NCI-H524 (cell line): ENCODE results near the gene AKT3.
"Not testable (repeated sequence)": the region's sequence is repeated elsewhere in the genome, so short reads cannot be mapped to it uniquely, and the experiment has no call there.

Experiments used
- DNase-seq, 2 experiments: peaks; one replicate each; lab custom pipeline; 2025; lab: John Stamatoyannopoulos, UW

The AKT3 gene

GRCh38 chr1:243850202-243850451, at the start of gene AKT3:
Gene AKT3 (minus strand): TSS chr1:243850243. CDS start chr1:243843170, 7,073 bp downstream.
- DNase-seq, result peak; percentile 58 to 78

GRCh38 chr1:243898278-243898677, 48.2 kb upstream of the AKT3 start:
- no peak for DNase-seq

- no peak for DNase-seq
Observed at GRCh38 chr1:243896313-243896712, 46.3 kb upstream of the AKT3 start.

DNA sequence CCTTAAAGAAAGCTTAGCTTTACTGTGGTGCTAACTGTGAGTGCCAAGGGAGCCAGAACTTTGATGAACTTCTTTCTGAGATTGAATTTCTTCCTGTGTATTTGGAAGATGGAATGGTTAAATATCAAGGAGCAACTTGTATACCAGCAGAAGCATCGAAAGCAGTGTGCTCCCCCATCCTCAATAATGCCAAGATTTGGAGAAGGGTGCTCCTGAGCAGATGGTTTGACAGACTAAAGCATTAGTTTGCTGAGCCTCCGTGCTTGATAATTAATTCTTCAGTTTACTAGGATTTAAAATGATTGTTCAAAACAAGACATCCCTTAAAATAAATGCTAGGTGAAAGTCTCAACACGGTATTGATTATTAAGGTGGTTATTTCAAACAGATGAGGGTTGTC, 42.4 kb upstream of the AKT3 start:
- peak; percentile 45 to 54 for DNase-seq

- peak in 1 of 2 experiments; percentile 30 for DNase-seq
Observed at GRCh38 chr1:243890576-243890975, 40.5 kb upstream of the AKT3 start.

- no peak for DNase-seq
Observed at GRCh38 chr1:243885806-243886205, 35.8 kb upstream of the AKT3 start.

DNA sequence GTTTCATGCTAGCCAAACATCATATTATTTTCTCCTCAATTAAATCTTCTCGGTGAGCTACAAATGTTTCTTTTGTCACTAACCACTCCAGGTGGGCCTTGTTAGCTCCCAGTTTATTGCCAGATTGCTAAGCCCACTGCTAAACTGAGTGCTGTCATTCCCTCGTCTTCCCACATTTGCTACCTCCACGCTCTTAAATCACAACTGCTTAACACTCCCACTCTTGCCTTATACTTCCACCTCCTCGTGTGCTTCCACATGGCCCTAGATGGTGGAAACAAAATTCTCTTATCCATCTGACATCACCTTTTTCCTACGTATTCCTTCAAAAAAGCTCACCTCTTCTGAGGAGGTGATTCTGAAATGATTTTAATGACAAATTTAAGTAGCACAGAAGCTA, 34.6 kb upstream of the AKT3 start:
- no peak for DNase-seq

GRCh38 chr1:243883551-243883950, 33.5 kb upstream of the AKT3 start:
- DNase-seq, result no peak

DNA sequence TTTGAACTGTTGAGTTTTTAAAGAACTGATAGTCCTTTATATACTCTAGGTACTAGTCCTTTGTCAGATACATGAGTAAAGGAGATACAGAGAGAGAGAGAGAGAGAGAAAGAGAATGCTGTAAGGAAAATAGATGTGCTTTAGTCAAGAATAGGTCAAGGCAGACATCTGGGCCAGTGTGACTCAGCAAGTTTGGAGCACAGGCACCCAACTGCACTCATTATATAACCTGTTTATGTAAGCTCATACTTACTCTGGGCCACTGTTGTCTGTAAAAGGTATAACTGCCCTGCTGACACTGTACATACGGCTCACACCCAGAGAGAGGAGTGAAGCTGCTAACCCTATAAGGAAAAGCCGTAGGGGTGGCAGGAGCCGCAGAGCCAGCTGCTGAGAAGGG, 32.2 kb upstream of the AKT3 start:
- DNase-seq, result no peak

DNA sequence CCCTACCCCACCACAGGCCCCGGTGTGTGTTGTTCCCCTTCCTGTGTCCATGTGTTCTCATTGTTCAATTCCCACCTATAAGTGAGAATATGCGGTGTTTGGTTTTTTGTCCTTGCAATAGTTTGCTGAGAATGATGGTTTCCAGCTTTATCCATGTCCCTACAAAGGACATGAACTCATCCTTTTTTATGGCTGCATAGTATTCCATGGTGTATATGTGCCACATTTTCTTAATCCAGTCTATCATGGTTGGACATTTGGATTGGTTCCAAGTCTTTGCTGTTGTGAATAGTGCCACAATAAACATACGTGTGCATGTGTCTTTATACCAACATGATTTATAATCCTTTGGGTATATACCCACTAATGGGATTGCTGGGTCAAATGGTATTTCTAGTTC, 27.0 kb upstream of the AKT3 start:
- DNase-seq, result not testable (repeated sequence)

- DNase-seq, result no peak
Observed at GRCh38 chr1:243855616-243856318, 5.7 kb upstream of the AKT3 start.

DNA sequence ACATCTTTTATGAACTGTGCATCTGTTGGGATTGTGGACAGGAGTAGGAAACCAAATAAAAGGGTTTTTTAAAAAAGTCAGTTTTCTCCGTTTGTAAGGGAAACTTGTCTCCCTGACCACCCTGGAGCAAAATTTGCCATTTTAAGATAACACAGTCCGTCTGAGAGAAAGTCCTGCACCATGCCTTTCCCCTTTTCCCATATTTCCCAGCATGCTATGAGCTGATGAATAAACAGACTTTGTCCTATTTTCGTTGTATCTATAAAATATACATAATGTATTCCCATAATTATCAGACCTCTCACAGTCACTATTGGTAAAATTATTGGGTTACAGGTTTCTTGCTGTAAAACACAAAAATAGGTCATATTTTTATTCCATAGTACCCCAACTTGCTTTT, 1.7 kb upstream of the AKT3 start:
- DNase-seq, result no peak

DNA sequence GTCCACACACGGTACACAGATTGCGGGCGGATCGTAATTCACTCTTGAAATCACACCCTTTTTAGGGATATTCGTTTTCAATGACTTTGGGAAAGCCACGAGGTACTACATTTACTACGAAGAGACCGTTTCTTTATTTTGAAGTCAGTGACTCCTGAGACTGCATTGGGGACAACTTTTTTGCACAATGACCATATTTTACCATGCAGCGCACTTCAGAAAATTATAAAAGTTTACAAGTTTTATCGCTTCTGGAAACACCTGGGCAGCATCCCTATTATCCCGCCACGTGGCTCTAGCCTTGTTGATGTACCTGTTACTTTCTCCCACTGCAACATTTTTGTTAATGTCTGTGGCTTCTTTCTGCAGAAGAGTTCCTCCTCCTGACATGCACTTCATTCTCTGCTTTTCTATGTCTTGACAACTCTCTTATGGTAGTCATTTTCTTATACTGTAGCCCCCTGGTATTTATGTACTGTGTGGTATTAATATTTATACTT, 1.3 kb upstream of the AKT3 start:
- DNase-seq, result no peak

- DNase-seq, result peak; percentile 73 to 87
Observed at GRCh38 chr1:243850452-243851256, 611 bp upstream of the AKT3 start.

DNA sequence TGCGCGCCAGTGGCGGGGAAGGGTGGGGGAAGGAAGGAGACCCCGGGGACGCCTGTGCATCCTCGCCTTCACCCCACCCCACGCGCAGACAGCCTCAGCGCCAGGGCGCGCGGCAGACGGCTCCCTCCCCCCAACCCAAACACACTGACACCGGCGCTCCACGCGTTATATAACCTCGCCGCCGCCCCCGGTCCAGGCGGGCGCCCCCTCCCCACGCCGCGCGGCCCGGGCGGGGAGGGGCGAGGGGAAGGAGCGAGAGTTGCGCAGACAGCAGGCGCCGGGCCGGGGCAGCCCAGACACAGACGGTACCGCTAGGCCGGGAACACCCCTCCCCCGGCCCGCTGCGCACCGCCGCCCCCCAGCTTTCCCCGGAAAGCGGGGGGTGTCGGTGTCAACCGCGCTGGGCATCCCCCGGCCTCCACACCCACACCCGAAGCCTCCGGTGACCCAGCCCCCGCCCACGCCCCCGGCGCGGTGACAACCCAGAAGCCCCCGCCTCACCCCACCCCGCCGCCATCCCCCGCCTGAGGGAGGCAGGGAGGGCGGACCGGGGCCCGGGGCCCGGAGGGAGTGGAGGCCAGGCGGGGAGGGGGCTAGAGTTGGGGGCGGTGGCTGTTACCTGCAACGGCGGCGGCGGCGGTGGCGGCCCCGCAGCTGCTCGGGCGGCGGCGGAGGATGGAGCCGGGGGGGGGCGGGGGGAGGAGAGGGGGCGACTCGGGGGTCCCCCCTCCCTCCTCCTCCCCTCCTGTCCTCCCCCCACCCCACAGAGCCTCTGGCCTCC, 432 bp downstream of the AKT3 start:
- DNase-seq, result peak; percentile 74 to 77

GRCh38 chr1:243848858-243849420, 1.1 kb downstream of the AKT3 start:
- DNase-seq, result peak; percentile 74 to 77

DNA sequence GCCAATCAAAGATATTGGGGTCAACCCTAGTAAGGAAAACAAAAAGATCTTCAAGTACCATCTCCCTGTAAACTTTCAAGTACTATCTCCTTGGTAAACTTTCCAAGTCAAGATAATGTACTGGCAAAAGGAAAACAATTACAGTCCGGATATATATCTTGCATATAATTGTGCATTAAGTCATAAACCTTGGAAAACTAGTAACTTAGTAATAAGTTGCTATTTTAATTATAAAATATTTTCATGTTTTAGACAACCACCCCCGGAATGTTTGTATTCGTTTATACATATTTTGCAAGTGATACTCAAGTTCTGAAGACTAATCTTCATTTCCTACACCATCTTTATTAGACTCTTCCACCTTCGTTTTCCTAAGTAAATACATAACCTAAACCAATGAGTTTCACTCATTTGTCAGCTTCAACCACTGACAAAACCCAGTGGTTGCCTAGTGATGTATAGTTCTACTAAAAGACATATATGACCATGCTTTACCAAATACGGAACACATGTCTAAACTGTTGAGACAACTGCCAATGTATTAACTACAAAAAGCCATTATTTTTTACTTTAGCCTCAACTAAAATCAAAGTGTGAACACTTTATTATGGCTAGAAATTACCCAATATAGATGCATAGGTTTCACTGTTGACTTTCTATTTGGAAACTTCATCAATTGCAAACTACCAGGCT, 1.7 kb downstream of the AKT3 start:
- peak; percentile 1 to 23 for DNase-seq

GRCh38 chr1:243846761-243847160, 3.3 kb downstream of the AKT3 start:
- DNase-seq, result no peak

DNA sequence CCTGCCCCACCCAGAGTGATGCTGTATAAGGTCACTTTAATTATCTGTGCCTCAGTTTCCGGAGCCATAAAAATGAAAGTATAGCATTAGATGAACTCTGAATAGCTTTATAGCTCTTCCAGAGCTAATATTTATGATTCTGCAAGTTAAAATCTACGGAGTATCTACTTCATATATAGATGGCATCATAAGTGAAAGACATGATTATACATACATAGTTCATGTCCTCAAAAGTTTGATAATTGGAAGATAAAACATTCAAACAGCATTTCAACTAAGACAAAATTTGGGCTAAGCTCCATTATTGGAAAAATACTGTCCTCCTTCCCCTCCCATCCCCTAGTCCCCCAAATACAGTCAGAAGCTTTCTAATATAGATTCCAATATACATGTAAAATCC, 4.2 kb downstream of the AKT3 start:
- no peak for DNase-seq

GRCh38 chr1:243844186-243844585, 5.9 kb downstream of the AKT3 start:
- DNase-seq, result no peak

GRCh38 chr1:243842978-243843511, 7.0 kb downstream of the AKT3 start:
- no peak for DNase-seq

DNA sequence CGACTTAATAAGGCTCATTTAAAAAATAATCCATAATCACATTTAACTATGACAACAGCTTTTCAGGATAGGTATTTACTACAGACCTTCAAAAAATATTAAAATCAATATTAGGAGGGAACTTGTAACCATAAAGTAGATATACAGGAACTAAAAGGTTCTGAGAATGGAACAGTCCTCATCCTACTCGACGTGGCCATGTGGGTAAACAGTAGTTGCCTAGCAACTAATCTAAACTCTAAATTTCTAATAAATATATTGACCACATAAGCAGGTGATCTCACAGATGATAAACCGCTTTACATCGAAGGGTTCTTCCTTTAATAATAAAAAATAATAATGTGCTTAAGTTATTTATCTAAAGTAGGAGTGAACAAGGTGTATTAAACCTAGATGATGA, 7.9 kb downstream of the AKT3 start:
- DNase-seq, result no peak
